CD4-positive, CD25-positive, alpha-beta regulatory T cell (primary cell): Measurements from ENCODE around the gene TMEM126B. TPM values are rescaled to one million over a fixed set of nuclear protein-coding genes. Genes with fewer than 3 reads are reported as not detected.

ENCODE experiments used
- polyA plus RNA-seq, 4 donors: library from polyadenylated mRNA; unstranded; fragments of 300-500 nt; fragmentation: Illumina TruSeq; gene quantifications; one replicate each; pipeline ENCODE4 v1.2.3, GENCODE V29; 2021
- total RNA-seq: library from RNA; stranded (reverse); gene quantifications from one replicate; pipeline ENCODE4 v1.2.3, GENCODE V29; 2022

TMEM126B gene
- total and polyA plus RNA-seq, 5 donors from 2014 or later, result 21.7 to 76.7 (median 64.0) TPM

Other genes with a start within 250 kb of the TMEM126B start
- 2.0 TPM for gene DLG2, start 1.2 kb upstream of the TMEM126B start, total RNA-seq
- 1 to 10 TPM in 1 of 4 donors, under 1 TPM in 3; 0.26 to 1.9 (median 0.93) TPM for gene DLG2, start 1.2 kb upstream of the TMEM126B start, polyA plus RNA-seq
- 22.3 TPM for gene TMEM126A, start 19.4 kb downstream of the TMEM126B start, total RNA-seq
- gene TMEM126A, start 19.4 kb downstream of the TMEM126B start, polyA plus RNA-seq, result 10 to 100 TPM; 69.2 to 78.7 (median 73.0) TPM
- 57.0 TPM for gene CREBZF, start 36.5 kb downstream of the TMEM126B start, total RNA-seq
- gene CREBZF, start 36.5 kb downstream of the TMEM126B start, polyA plus RNA-seq, result 10 to 100 TPM; 12.1 to 15.4 (median 13.8) TPM
- gene CCDC89, start 57.6 kb downstream of the TMEM126B start, total RNA-seq, result not detected
- gene CCDC89, start 57.6 kb downstream of the TMEM126B start, polyA plus RNA-seq, result not detected
- gene SYTL2, start 182.5 kb downstream of the TMEM126B start, total RNA-seq, result 40.0 TPM
- gene SYTL2, start 182.5 kb downstream of the TMEM126B start, polyA plus RNA-seq, result 1 to 10 TPM; 4.5 to 6.8 (median 5.1) TPM
- gene CCDC83, start 226.8 kb downstream of the TMEM126B start, total RNA-seq, result not detected
- not detected for gene CCDC83, start 226.8 kb downstream of the TMEM126B start, polyA plus RNA-seq